DOHH2 (cell line): ENCODE measurements around the gene WDR59.

ENCODE experiments used
- H3F3A ChIP-seq: fragments of 200-600 bp; sonication (generic), shearing (Covaris generic); 2 replicates; pipeline ENCODE4 v1.6.0; 2016; ENCODE audit warnings: antibody characterized with exemption, mild to moderate bottlenecking; ENCODE audit not compliant: control insufficient read depth, insufficient read depth
- H3K27ac ChIP-seq: fragments of 200-600 bp; sonication (generic); 2 replicates; pipeline ENCODE4 v1.5.1; 2014; ENCODE audit warnings: low read depth, mild to moderate bottlenecking, low read length, moderate library complexity
- H3K27me3 ChIP-seq: fragments of 200-600 bp; sonication (generic); 2 replicates; pipeline ENCODE4 v1.6.1; 2014; ENCODE audit warnings: mild to moderate bottlenecking, low read length, mixed read lengths; ENCODE audit not compliant: control insufficient read depth
- H3K36me3 ChIP-seq: fragments of 200-600 bp; sonication (generic); 2 replicates; pipeline ENCODE4 v1.6.1; 2014; ENCODE audit warnings: mild to moderate bottlenecking, low read length, moderate library complexity, mixed read lengths; ENCODE audit not compliant: control insufficient read depth
- H3K4me1 ChIP-seq: fragments of 200-600 bp; sonication (generic); 2 replicates; pipeline ENCODE4 v1.6.1; 2014; ENCODE audit warnings: mild to moderate bottlenecking, low read length, mixed read lengths; ENCODE audit not compliant: control insufficient read depth
- H3K4me2 ChIP-seq: fragments of 200-600 bp; sonication (generic); 2 replicates; pipeline ENCODE4 v1.6.0; 2014; ENCODE audit warnings: mild to moderate bottlenecking, low read length, moderate library complexity
- H3K4me3 ChIP-seq: fragments of 200-600 bp; sonication (generic); 2 replicates; pipeline ENCODE4 v1.5.1; 2014; ENCODE audit warnings: mild to moderate bottlenecking, low read length, mixed read lengths
- H3K79me2 ChIP-seq: fragments of 200-600 bp; sonication (generic); 2 replicates; pipeline ENCODE4 v1.6.1; 2014; ENCODE audit warnings: mild to moderate bottlenecking, low read length, mixed read lengths; ENCODE audit not compliant: control insufficient read depth
- H3K9me2 ChIP-seq: fragments of 200-600 bp; sonication (generic); replicated peaks from 2 replicates; pipeline ENCODE4 v1.6.1; 2014; ENCODE audit warnings: mild to moderate bottlenecking, low read length, mixed read lengths; ENCODE audit not compliant: control insufficient read depth
- H3K9me3 ChIP-seq: fragments of 200-600 bp; sonication (generic); 2 replicates; pipeline ENCODE4 v1.6.1; 2014; ENCODE audit warnings: antibody characterized with exemption, low read length, mixed read lengths; ENCODE audit not compliant: control insufficient read depth, insufficient read depth
- H4K20me1 ChIP-seq: fragments of 200-600 bp; sonication (generic); 2 replicates; pipeline ENCODE4 v1.6.0; 2014; ENCODE audit warnings: low read depth, mild to moderate bottlenecking, antibody characterized with exemption, low read length, moderate library complexity; ENCODE audit not compliant: control insufficient read depth, insufficient read depth
- EZH2phosphoT487 ChIP-seq: fragments of 200-600 bp; sonication (generic); IDR thresholded peaks from 2 replicates; pipeline ENCODE4 v1.6.1; 2017; ENCODE audit warnings: borderline replicate concordance, mild to moderate bottlenecking, antibody characterized with exemption, low read length, moderate library complexity, mixed read lengths
- TF ChIP-seq, protein P1 (sequence below): fragments of 200-600 bp; sonication (generic); IDR thresholded peaks from one replicate; pipeline ENCODE4 v1.5.1; 2014; ENCODE audit warnings: antibody characterized with exemption, mild to moderate bottlenecking, low read depth, low read length; ENCODE audit not compliant: poor library complexity, severe bottlenecking

WDR59 gene

DNA sequence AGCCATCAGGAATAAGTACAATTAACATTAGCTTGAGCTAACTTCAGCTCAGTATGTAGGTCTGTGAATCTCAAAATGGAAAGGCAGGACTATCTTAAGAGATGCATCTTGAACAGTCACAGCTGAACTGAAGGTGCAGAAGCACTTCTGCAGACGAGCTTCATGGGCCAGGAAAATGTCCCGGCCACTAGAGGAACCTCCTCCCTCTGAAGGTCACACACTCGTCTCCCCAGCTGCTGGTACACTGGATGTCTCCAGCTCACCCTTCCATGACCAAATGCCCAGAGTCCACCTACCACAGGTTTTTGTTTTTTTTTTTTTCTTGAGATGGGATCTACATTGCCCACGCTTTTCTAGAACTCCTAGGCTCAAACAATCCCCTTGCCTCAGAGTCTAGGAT is 33.2 kb downstream of the WDR59 start:
- Histone ChIP-seq H3K9me2 (no peaks in the 10 kb centered on the region), H3K36me3 (peaks cover 16% of the 10 kb centered on the region), H4K20me1 (no peaks in the 10 kb centered on the region), H3K79me2 (no peaks in the 10 kb centered on the region), H3K4me3 (no peak overlapping the region), H3K4me2 (no peak overlapping the region), H3K27ac (no peak overlapping the region), H3K9me3 (no peaks in the 10 kb centered on the region), H3K27me3 (no peaks in the 10 kb centered on the region), H3K4me1 (no peaks in the 10 kb centered on the region), H3F3A (no peaks in the 10 kb centered on the region)
- TF ChIP-seq EZH2phosphoT487 = no peak
- TF ChIP-seq, protein P1, sequence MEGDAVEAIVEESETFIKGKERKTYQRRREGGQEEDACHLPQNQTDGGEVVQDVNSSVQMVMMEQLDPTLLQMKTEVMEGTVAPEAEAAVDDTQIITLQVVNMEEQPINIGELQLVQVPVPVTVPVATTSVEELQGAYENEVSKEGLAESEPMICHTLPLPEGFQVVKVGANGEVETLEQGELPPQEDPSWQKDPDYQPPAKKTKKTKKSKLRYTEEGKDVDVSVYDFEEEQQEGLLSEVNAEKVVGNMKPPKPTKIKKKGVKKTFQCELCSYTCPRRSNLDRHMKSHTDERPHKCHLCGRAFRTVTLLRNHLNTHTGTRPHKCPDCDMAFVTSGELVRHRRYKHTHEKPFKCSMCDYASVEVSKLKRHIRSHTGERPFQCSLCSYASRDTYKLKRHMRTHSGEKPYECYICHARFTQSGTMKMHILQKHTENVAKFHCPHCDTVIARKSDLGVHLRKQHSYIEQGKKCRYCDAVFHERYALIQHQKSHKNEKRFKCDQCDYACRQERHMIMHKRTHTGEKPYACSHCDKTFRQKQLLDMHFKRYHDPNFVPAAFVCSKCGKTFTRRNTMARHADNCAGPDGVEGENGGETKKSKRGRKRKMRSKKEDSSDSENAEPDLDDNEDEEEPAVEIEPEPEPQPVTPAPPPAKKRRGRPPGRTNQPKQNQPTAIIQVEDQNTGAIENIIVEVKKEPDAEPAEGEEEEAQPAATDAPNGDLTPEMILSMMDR = no peak

DNA sequence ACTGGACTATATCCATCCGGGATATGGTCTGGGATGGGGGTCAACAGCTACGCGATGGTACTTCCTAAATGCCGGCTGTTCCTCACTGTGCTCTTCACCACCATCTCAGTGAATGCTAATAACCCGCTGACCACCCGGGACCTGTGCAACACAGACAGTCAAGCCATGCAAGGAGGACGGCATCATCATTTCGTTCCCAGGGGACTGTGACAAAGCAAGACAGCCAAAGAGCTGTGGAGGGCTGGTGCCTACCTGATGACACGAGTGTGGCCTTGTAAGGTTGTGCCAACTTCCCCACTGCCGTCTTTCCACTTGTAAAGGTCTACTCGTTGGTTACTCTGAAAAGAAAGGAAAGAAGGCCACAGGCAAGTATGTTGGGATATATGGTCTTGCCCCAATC is 33.7 kb downstream of the WDR59 start:
- H3K36me3 ChIP-seq = peaks cover 13% of the 10 kb centered on the region
- H3K9me2 ChIP-seq = no peaks in the 10 kb centered on the region
- H3K27ac ChIP-seq = no peak overlapping the region
- no peaks in the 10 kb centered on the region for H3K4me1 ChIP-seq
- H3K27me3 ChIP-seq = no peaks in the 10 kb centered on the region
- no peak overlapping the region for H3K4me3 ChIP-seq
- H3K79me2 ChIP-seq = no peaks in the 10 kb centered on the region
- no peak overlapping the region for H3K4me2 ChIP-seq
- TF ChIP-seq, protein P1 = no peak
- TF ChIP-seq EZH2phosphoT487 = no peak
- no peaks in the 10 kb centered on the region for H3F3A ChIP-seq
- H3K9me3 ChIP-seq = no peaks in the 10 kb centered on the region
- H4K20me1 ChIP-seq = no peaks in the 10 kb centered on the region

DNA sequence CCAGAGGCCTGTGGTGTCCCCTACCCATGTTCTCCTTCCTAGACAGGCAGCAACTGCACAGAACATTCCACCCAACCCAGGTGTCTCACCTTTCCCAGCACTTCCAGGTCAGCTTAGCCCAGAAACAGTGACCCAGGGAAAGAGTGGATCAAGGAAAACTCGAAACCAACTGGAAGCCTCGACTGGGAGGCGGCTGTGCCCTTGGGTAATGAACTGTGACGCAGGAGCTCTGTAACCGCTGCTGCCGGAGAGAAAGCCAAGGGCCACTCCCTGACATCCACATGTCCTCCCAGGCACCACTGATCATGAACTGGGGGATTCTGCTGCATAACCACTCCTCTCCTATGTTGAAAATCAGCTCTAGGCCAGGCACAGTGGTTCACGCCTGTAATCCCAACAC is 34.4 kb downstream of the WDR59 start:
- no peaks in the 10 kb centered on the region for H3K9me3 ChIP-seq
- peaks cover 8% of the 10 kb centered on the region for H3K36me3 ChIP-seq

More for the DNA sequence above, 34.4 kb downstream of the WDR59 start:
- no peak overlapping the region for H3K4me3 ChIP-seq
- H3F3A ChIP-seq = no peaks in the 10 kb centered on the region
- no peaks in the 10 kb centered on the region for H3K4me1 ChIP-seq
- no peaks in the 10 kb centered on the region for H4K20me1 ChIP-seq
- no peaks in the 10 kb centered on the region for H3K27me3 ChIP-seq
- H3K27ac ChIP-seq = no peak overlapping the region
- H3K9me2 ChIP-seq = no peaks in the 10 kb centered on the region
- H3K4me2 ChIP-seq = no peak overlapping the region
- TF ChIP-seq EZH2phosphoT487 = no peak
- TF ChIP-seq, protein P1 = no peak
- H3K79me2 ChIP-seq = no peaks in the 10 kb centered on the region
